ENCODE results near the gene TAF6.
"Not testable (repeated sequence)": the region's sequence is repeated elsewhere in the genome, so short reads cannot be mapped to it uniquely, and the experiment has no call there.

DNA sequence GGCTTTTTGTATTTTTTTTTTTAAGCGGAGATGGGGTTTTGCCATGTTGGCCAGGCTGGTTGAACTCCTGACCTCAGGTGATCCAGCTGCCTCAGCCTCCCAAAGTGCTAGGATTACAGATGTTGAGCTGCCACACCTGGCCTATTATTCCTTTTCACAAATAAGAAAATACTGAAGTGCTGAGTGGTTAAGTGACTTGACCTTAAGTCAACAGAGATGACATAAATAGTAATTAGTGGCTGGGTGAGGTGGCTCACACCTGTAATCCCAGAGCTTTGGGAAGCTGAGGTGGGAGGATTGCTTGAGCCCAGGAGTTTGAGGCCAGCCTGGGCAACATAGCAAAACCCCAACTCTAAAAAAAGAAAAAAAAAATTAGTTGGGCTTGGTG, 11.1 kb upstream of the TAF6 start:
- TF ChIP-seq, protein P1, sequence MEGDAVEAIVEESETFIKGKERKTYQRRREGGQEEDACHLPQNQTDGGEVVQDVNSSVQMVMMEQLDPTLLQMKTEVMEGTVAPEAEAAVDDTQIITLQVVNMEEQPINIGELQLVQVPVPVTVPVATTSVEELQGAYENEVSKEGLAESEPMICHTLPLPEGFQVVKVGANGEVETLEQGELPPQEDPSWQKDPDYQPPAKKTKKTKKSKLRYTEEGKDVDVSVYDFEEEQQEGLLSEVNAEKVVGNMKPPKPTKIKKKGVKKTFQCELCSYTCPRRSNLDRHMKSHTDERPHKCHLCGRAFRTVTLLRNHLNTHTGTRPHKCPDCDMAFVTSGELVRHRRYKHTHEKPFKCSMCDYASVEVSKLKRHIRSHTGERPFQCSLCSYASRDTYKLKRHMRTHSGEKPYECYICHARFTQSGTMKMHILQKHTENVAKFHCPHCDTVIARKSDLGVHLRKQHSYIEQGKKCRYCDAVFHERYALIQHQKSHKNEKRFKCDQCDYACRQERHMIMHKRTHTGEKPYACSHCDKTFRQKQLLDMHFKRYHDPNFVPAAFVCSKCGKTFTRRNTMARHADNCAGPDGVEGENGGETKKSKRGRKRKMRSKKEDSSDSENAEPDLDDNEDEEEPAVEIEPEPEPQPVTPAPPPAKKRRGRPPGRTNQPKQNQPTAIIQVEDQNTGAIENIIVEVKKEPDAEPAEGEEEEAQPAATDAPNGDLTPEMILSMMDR (IDR thresholded peaks at IDR 0.05; ENCODE audit: insufficient read depth, low read length, poor library complexity, severe bottlenecking): not testable (repeated sequence)
- TF ChIP-seq EZH2phosphoT487 (conservative IDR thresholded peaks at IDR 0.05; ENCODE audit: low read length): not testable (repeated sequence)
